GM18868 (cell line): Measurements from ENCODE around the gene DPH7.
"Not testable (repeated sequence)": the region's sequence is repeated elsewhere in the genome, so short reads cannot be mapped to it uniquely, and the experiment has no call there.

Source experiments
- ATAC-seq: cut with Tn5 transposase; IDR thresholded peaks from one replicate; pipeline ENCODE4 v1.9.1; 2021; ENCODE audit warnings: mild to moderate bottlenecking, moderate library complexity; ENCODE audit not compliant: unreplicated experiment

DPH7 gene

GRCh38 chr9:137521405-137521985, 57.2 kb downstream of the DPH7 start:
- ATAC-seq = no peak

DNA sequence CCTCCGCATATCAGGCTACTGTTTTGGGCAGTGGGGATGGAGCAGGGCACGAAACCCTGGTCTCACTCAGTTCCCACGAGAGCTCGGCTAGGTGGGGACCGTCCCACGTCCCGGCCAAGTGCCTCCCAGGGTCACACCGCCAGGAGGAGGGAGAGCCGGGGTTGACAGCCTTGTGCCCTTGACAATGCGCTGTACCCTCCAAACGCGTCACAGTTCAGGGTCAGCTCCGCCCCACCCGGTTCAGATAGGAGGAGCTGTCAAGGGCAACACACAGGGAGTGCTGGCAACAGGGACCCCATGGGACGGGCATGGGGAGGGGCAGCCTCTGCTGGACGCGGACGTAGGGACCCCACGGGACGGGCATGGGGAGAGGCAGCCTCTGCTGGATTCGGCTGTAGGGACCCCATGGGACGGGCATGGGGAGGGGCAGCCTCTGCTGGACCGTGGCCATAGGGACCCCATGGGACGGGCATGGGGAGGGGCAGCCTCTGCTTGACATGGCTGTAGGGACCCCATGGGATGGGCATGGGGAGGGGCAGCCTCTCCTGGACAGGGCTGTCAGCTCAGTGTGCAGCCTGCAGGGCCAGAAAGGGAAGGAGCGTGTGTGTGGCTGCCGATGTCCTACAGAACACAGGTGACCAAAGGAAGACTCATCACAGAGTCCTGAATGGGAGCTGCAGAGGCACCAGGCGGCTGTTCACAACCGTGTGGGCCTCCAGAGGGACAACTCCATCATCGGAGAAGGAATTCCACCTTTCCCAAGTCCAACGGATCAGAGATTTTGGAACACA, 57.9 kb downstream of the DPH7 start:
- ATAC-seq = no peak

DNA sequence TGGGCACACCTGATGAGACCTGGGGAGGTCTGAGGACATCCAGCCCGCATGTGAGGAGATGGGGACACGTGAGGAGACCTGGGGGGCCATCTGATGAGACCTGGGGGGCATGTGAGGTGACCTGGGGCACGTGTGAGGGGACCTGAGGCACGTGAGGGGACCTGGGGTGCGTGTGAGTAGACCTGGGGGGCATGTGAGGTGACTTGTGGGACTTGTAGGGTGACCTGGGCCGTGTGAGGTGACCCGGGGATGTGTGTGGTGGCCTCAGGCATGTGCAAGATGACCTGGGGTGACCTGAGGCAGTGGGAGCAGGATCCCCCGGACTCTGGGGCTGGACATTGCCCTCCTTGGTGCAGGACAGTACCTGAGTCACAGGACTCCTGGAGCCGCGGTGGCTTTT, 59.2 kb downstream of the DPH7 start:
- no peak for ATAC-seq

- not testable (repeated sequence) for ATAC-seq
Observed at GRCh38 chr9:137518661-137519459, 59.9 kb downstream of the DPH7 start.

DNA sequence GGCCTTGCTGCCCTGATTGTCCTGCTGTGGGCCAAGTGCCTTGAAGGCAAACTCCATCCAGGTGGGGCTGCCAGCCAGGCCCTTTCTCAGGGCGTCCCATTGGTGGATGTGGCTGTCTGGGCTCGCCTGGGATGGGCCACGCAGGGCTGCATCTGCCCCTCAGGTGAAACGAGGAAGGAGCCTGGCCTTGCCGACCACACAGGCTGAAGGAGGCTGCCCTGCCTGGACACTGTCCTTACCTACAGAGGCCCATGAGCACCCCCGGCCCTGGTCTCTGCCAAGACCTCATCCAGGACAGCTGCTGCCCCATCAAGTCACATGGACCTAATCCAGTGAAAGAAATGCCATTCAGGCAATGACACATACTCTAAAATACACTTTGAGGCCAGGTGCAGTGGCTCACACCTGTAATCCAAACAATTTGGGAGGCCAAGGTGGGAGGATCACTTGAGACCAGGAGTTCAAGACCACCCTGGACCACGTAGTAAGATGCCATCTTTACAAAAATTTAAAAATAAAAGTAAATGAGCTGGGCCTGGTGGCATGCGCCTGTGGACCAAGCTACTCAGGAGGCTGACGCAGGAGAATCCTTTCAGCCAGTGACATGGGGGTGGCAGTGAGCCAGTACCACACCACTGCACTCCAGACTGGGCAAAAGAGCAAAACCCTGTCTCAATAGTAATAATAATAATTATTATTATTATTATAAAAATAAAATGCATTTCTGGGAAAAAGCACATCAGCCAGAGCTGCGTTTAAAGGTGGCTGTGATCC, 62.4 kb downstream of the DPH7 start:
- no peak for ATAC-seq

DNA sequence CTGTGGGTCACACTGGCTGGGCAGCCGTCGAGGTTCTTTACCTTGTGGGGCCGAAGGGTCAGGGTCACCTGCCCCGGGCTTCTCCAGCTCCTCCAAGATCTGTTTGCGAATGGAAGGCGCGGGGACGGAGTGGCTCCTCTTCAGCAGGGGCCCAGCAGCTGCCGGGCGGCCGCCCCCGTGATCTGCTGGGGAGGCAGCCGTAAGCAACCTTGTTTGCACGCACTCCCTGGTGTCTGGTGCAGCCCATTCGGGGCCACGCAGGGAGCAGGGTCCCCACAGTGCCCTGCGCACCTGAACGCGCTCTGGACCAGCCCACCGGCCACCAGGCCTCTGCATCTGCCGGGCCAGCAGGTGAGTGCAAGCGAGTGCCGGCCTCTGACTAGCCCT, 63.4 kb downstream of the DPH7 start:
- no peak for ATAC-seq

DNA sequence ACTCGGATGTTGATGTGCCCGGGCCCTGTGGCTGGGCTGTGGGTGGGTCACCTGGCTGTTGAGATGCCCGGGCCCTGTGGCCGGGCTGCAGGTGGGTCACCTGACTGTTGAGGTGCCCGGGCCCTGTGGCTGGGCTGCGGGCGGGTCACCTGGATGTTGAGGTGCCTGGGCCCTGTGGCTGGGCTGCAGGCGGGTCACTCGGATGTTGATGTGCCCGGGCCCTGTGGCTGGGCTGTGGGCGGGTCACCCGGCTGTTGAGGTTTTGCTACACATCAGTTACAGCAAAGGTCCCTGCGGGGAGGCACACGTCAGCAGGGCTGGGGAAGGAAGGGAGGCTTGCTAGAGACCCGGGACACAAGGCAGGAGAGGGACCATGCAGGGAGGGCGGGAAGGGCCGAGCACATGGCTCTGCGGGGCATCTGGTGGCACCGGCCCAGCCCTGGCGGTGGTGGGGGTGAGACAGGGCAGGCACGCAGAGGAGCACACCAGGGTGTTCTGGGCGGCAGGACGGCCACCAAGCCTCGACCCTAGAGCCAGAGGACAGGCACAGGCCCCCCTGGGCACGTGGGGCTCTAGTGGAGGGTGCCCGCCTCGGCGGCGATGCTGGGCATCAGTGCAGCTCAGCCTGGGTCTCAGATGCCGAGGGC, 63.9 kb downstream of the DPH7 start:
- no peak for ATAC-seq

GRCh38 chr9:137513801-137514570, 64.7 kb downstream of the DPH7 start:
- not testable (repeated sequence) for ATAC-seq

DNA sequence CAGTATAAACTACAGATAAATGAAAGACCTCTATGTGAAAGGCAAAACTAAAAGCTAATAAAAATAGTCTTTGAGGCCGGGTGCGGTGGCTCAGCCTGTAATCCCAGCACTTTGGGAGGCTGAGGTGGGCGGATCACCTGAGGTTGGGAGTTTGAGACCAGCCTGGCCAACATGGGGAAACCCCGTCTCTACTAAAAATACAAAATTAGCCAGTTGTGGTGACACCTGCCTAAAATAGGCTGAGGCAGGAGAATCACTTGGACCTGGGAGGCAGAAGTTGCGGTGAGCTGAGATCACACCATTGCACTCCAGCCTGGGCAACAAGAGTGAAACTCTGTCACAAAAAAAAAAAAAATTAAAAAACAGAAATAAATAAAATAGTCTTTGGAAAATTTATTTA, 65.6 kb downstream of the DPH7 start:
- not testable (repeated sequence) for ATAC-seq

DNA sequence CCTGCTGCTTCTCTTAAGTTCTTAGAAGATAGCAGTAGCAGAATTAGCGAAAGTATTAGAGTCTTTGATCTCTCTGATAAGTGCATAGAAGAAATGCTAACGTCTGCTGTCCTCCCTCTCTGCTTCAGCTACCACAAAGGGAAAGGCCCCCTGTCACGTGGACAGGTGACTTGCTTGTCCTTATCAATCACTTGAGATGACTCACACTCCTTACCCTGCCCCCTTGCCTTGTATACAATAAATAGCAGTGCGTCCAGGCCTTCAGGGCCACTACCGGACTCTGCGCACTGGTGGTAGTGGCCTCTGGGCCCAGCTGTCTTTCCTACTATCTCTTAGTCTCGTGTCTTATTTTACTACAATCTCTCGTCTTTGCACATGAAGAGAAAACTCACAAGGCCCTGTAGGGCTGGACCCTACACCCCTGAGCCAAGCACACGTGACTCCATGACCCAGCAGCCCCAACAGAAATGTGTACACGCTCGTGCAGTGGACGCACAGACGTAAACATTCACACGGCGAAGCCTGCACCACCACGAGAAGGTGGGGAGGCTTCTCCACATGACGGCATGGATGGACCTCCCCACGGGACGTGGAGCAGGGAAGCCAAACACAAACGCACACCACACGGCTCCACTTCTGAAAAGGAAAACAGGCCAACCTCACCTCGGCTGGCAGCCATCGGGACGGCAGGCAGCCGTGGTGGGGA, 66.8 kb downstream of the DPH7 start:
- no peak for ATAC-seq

DNA sequence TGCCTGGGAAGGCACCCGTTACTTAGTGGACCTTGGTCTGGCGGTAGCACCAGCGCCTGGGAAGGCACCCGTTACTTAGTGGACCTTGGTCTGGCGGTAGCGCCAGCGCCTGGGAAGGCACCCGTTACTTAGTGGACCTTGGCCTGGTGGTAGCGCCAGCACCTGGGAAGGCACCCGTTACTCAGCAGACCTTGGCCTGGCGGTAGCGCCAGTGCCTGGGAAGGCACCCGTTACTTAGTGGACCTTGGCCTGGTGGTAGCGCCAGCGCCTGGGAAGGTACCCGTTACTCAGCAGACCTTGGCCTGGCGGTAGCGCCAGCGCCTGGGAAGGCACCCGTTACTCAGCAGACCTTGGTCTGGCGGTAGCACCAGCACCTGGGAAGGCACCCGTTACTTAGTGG, 67.6 kb downstream of the DPH7 start:
- ATAC-seq = not testable (repeated sequence)

DNA sequence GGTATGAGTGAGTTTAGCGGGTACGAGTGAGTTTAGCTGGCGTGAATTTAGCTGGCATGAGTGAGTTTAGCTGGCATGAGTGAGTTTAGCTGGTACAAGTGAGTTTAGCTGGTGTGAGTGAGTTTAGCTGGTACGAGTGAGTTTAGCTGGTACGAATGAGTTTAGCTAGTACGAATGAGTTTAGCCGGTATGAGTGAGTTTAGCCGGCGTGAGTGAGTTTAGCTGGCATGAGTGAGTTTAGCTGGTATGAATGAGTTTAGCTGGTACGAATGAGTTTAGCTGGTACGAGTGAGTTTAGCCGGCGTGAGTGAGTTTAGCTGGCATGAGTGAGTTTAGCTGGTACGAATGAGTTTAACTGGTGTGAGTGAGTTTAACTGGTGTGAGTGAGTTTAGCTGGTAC, 69.5 kb downstream of the DPH7 start:
- no peak for ATAC-seq

DNA sequence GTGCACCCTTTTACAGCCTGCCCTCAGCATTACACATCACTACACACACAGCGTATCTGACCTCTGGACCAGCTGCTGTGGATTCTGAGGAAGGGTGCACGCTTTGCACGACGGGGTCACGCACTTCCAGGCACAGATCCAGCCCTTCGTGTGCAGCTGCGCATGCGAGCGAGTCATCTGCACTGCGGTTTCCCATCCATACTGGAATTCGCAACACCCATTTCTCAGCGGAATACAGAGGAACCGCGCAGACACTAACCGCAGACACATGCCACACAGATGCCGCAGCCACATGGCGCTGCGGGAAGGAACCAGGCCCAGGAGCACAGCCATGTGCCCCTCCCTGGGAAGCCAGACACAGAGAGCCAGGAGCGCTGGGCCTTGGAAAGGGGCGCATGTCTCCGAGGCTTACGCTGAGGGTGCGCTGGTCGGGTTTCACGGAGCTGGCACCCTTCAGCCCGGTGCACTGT, 72.0 kb downstream of the DPH7 start:
- ATAC-seq = no peak

DNA sequence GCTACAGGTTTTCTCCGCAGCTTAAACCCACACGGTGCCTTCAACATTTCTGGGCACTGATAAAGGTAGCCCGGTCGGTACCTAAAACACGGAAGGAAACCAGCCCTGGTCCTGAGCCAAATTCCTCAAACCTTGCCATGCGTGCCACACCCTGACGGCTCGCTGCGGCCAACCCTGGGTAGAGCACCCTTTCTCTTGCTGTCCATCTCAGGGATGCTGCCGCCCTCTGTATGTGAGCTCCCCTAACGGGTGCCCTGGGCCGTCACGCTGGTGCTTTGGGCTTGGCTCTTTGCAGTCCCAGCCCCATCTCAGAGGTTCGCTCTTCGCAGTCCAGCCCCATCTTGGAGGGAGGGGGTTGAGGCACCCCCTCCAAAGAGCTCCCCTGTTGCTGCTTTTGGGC, 72.5 kb downstream of the DPH7 start:
- ATAC-seq = no peak

- ATAC-seq = no peak
Observed at GRCh38 chr9:137505421-137506140, 73.1 kb downstream of the DPH7 start.
